ENCODE measurements around the gene NYAP2.

The NYAP2 gene

DNA sequence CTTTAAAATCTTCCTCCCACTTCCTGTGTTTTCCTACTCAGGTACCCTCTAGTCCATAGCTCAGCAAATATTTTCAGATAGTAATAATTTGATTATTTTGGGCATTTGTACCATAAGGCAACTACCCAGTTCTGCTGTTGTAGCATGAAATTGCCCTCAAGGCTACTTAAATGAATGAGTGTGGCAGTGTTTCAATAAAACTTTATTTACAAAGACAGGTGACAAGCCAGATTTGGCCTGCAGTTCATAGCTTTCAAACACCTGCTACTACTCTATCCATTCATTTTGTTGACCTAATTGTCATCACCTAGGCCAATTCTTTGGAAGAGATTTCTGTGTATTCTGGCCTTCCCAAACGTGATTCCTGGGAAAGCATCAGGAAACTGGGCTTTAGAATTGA is 28.9 kb downstream of the NYAP2 start:
- no peak for DNase-seq (ENCODE audit: low read depth)

DNA sequence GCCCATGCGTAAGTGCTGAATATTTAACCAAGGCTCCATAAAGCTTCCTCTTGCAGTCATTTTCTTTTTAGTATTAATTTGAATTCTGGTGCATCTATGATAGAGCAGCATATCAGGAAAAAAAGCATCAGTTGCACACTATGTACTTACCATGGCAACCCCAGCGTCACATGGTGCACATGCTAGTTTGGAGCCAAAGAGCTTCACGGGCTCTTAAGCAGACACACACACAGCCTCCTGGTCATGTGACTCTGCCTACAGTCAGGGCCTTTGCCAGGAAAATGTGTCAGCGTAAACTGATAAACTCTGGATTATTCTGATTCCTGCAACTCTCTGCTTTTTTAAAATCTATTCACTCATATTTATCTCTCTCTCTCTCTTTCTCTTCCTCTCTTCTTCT is 30.2 kb downstream of the NYAP2 start:
- DNase-seq (ENCODE audit: low read depth) = no peak

DNA sequence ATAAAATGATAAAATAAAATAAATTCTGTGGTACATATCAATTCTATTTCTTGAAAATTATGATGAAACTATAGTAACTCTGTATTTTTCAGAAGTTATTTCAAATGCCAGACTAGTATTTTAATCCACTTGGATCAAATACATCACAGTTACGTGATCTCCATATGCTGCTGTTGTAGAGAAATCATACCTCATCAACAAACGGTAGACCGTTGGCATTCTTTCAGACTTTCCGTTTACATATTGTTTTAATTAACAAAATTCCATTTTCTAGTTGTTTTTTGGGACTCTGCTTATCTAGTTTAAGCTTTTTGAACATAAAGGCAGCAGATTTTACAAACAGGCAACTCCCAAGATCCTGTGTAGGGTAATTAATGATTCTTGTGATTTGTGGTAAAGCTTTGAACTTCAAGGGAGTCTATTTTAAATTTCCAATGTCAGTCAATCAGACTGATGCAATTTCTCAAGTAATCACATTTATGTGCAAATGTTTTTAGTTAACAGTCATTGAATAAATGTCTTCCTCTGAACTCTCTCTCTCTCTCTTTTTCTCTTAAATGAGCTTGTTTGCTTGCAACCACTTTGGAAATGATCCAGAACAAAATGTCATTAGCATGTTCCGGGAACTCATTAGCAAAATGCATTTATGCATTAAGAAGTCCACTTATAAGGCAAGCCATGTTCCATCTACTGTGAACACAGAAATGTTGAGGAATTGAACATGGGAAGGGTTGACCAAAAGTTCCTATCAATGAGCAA is 31.8 kb downstream of the NYAP2 start:
- DNase-seq (ENCODE audit: low read depth) = no peak

DNA sequence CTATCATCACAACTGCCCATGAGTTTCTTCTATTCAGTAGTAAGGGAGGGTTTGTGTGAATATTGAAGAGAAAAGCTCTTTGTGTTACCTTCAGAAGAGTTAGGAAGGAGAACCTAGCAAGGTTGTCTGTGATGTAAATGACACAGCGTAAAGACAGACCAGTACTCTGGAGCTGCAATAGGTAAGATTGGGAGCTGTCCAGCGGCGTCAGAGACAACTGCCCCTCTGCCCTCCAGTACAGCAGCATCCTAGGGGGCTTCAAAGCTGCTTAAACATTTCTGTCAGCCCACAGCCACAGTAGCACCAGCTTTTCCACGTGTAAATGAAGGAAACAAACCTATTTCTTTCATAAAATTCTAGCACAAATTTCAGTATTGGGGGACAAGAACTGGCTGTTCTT is 34.5 kb downstream of the NYAP2 start:
- DNase-seq (ENCODE audit: low read depth) = no peak

DNA sequence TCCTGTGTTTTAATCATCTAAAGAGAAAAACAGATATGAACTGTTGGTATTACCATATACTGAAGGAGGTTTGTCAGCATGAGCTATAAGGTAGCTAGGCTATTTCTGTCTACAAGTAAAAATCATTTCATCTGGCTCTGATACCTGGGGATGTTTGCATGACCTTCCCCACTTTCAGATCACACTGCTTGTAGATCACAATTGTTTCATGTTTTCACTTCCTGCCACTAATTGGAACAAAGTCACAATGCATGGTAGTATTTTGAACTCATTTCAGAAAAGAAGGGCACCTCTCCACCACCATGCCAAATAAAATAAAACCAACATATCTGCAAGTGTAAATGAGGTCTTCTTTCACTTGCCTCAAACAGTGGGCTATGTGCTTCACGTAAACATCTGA is 37.8 kb downstream of the NYAP2 start:
- DNase-seq (ENCODE audit: low read depth) = no peak

DNA sequence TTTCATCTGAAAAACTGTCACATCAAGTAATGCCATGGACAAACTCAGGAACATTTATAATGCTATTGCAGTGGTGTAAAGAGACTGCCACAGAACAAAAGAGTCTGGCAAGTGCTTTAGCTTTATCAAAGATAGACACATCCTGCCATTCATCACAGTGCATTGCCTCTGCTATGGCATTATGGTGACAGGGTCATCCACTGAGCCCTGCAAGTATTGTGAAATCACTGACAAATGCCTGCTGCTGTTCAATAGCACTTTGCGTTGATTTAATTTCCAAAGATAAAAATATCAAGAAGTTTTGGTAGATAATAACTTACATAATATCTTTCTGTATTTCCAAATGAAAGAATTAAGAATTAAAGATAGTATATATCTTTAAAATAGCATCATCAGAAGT is 38.7 kb downstream of the NYAP2 start:
- no peak for DNase-seq (ENCODE audit: low read depth)

DNA sequence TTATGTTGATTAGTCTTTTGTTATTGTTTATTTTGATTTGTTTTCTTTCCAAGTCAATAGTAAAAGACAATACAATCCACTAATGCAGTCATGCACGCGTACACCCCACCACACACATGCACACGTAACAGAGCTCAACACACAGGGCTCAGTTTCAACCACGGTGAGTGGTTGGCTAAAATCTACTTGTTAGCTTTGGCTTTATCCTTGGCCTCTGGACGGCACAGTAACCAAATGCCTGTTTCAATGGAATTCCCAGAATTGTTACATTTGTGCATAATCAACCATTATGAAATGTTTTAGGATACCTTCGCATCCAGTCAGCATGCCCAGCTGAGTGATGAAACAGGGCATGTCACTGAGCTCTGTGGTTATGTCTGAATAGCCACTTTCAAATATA is 53.2 kb downstream of the NYAP2 start:
- no peak for DNase-seq (ENCODE audit: low read depth)

DNA sequence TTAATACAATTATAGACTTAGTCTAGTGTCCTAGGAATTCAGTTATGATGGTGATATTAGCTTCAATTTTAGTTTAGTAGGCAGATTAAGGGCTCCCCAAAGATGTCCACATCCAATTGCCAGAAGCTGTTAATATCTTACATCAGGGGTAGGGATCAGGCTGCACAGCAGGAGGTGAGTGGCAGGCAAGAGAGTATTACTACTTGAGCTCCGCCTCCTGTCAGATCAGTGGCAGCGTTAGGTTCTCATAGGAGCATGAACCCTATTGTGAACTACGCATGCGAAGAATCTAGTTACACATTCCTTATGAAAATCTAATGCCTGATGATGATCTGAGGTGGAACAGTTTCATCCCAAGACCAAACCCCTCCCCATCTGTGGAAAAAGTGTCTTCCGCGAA is 54.9 kb downstream of the NYAP2 start:
- DNase-seq (ENCODE audit: low read depth) = no peak

DNA sequence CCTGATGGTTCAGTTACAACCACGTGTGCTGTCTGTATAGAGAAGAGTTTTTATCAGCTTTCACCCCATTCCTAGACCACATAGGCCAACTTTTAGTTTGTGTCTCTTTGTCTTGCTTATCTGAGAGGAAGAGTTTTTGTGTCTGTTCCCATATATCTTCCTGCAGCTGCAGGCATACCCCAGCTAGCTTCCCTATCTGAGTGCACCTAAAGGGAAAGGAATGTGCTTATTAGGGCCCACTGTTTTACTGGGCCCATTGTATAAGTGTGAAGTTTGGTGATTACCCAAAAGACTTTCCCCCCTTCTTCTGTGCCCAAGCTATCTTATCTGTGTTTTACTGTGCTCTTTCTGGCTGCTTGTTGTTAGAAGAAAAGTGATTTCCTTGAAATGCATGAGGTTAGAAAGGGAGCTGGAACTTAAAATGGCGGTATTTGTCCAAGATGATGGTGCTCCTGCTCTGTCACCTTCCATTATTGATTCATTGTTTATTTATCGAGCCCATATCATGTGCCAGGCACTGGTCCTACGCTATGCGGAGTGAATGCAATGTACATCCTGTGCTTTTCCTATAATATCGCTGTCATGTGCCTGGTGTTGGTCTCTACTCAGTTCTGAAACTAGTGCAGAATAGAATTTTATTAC is 57.2 kb downstream of the NYAP2 start:
- DNase-seq (ENCODE audit: low read depth) = no peak

DNA sequence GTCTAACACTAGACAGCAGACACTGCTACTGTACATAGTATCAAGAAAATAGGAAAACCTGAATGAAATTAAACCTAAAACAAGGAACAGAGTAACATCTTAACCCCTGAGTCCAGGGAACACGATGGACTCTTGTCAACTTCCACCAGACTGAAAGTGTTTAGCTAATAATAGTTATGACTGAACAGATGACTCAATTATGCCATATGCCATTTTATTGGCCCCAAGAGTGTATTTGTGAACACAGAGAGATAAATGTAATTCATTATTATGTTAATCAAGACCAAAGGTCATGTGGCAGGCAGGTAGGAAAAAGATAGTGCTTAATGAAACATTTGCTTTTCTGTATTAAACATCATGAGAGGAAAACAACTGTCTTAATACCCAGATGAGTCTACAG is 58.0 kb downstream of the NYAP2 start:
- no peak for DNase-seq (ENCODE audit: low read depth)

DNA sequence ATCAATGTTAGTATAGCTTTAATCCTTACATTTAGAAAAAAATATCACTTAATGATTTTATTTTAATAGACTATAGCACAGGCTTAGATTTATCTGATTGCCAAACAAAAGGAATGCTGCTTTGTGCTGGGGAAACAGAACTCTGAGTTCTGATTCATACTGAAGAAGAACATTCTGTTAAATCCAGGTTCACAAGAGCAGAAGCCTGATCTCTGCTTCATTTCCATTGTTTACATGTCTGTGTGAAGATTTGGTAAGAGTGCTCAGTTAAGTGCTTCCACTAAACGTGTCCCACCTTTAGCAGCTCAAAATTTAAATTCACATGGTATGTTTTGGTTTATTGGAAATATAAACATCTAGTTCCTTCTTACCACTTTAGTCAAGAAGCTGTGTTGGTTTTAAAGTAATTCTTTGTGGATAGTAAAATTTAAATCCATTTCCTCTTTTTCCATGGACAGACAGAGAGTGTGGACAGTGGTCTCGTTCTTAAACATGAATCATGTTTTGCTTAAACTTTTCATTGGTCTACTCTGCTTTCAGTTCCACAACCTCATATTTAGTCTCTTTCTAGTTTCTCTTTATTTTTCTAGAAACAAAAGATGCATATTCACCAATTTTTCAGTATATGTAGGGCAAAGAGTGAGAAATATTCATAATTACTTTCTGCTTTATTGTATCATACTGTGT is 59.1 kb downstream of the NYAP2 start:
- no peak for DNase-seq (ENCODE audit: low read depth)

DNA sequence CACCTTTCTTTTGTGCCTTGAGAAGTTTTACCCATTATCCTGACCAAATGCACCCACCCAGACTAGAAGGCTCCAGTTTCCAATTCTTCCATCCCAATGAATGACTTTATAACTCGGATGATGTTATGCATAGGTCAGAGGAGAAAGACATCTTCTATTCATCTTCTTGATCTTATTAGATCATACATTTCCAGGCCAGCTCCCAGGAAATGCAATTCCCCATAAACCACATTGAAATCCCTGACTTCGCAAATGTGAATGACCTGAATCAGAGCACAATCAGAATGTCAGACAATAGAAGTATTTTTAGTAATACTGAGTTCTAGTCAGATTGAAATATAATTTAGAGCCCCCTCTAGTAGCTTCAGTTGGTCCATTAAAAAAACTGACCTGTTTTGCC is 62.9 kb downstream of the NYAP2 start:
- no peak for DNase-seq (ENCODE audit: low read depth)

DNA sequence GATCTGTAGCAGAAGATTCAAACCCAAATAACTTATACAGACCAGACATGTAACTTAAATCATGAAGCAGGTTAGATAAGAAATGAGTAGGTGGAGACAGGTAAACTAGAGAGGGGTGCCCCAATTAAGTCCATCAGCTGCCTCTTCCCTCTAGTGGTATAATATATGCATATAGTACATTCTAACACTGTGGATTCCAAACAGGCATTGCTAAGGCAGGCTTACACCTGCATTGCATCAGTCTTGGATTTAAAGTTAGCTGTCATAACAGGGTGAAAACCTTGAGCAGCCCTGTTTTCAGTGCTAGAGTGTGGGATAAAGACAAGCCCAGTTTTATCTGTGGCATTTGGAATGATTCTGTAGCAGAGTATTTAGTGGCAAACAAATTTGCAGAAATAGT is 63.4 kb downstream of the NYAP2 start:
- no peak for DNase-seq (ENCODE audit: low read depth)

DNA sequence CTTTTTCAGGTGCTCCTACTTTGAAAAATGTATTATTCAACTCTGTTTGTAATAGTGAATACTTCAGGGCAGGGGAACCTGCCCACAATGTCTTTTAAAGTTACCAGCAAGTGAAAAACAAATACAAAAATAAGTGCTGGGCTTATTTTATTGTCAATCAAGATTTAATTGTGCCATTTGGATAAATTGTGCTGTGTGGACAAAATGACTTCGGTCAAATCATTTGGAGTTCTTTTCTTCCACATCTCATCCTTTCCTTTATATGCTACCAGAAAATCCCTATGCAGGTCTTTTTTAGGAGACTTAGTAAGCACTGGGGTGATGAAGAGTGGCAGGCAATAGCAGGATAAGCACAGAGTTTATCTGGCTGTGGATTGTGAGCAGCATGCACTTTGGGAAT is 63.9 kb downstream of the NYAP2 start:
- no peak for DNase-seq (ENCODE audit: low read depth)

DNA sequence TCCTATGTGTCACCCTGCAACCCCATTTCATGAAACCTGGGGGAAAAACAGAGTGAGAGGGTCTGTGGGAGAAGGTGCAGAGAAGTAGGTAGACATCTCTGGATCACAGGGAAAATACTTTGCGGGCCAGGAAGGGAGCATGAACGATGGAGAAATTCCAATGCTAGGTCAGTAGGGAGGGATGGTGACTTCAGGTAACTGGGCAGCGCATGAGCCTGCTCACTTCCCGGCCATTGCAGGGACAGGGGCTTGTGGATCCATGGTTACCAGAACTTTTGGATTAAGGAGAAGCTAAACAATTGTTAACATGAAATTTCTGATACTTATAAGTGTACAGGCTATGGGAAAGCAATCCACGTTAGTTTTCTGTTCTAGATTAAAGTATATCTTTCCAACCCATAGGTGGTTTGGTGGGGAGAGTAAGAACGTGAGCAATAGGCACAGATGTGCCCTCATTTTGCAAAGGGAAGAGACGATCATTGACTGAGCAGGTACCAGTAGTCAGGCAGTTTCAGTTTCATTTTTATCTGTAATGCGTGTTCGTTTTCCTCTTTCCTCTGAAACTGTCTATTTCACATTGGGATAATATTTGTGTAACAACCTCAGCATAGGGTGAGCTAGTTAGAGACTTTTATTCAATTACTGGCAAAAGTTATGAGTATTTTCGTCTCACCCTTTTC is 65.0 kb downstream of the NYAP2 start:
- DNase-seq (ENCODE audit: low read depth) = no peak

DNA sequence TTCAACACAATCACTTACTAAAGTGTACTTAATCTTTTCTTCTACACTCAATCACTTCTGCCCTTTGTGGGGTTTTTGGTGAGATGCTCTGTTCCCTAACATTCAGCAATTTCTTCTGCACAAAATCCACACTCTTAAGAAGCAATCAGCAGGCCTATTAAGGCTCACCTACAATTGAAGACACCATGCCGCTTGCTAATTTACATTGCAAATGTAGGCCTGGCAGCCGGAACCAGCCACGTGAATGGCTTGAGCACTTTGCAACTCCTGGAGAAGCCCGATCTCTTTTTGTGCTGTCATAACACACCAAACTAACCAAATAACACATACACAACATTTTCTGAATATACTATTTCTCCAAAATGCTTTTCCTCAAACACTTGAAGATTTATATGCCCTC is 66.3 kb downstream of the NYAP2 start:
- no peak for DNase-seq (ENCODE audit: low read depth)

DNA sequence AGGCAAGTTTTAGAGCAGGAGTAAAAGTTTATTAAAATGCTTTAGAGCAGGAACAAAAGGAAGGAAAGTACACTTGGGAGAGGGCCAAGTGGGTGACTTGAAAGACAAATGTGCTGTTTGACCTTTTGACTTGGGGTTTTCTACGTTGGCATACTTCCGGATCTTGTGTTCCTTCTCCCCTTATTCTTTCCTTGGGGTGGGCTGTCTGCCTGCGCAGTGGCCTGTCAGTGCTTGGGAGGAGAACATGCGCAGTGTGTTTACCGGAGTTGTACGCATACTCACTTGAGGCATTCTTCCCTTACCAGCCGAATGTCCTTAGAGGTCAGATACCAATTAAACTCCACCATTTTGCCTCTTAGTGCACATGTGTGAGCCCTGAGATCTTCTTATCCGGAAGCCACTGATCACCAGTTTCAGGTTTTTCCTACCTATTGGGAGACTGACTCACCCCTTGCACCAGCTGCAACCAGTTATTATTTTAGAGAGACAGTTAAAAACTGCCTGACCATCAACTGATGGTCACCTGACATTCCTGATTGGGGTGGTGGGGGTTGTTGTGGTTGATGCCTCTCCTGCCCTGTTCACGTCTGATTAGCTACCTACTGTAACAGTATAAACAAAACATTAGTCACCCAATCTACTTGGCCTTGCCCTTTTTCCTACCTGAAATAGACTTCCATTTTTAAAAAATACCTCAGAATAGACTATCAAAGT is 67.5 kb downstream of the NYAP2 start:
- no peak for DNase-seq (ENCODE audit: low read depth)

DNA sequence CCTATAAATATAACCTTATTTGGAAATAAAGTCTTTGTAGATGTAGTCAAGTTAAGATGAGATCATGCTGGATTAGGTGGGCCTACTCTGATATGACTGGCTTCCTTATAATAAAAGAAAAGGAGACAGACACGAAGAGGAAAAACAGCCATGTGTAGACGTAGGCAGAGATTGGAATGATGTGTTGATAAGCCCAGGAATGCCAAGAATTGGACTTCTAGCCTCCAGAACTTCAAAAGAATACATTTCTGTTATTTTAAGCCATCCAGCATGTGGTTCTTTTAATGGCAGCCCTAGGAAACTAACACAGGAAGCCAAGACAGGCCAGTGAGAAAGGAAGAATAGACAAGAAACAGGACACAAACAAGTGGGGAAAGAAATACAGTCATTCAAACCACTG is 68.6 kb downstream of the NYAP2 start:
- DNase-seq (ENCODE audit: low read depth) = no peak

DNA sequence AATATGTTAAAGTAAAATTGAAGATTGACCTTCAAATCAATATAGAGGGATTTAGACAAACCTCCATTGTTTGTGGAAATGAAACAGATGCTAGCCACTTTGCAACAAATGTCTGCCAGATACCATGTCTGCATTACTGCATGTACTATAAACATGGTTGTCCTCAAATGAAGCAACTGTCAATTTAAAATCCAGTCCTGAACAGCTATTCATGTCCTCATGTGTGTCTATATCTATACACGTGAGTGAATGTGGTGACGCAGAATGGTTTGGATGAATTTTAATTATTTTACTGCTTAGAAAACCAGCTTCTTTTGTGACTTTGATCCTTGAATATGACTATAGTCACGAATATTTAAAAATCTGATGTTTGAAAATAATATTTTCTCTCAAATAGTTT is 71.5 kb downstream of the NYAP2 start:
- DNase-seq (ENCODE audit: low read depth) = no peak

DNA sequence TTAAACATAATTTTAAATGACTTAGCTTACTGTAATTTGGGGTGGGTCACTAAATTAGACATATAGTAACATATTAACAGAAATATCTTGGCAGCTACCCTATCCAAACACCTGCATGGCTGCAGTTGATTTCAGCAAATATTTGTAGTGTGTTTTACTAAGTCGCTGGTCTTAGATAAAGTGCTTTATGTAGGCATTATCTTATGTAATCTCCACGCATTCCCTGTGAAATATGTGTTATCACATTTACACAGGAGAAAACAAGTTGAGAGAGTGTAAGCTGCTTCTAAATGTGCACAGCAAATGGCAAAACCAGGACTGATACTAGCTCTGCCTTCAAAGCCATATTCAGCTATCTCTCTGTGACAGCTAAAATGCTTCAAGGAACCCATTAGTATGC is 72.0 kb downstream of the NYAP2 start:
- DNase-seq (ENCODE audit: low read depth) = no peak

DNA sequence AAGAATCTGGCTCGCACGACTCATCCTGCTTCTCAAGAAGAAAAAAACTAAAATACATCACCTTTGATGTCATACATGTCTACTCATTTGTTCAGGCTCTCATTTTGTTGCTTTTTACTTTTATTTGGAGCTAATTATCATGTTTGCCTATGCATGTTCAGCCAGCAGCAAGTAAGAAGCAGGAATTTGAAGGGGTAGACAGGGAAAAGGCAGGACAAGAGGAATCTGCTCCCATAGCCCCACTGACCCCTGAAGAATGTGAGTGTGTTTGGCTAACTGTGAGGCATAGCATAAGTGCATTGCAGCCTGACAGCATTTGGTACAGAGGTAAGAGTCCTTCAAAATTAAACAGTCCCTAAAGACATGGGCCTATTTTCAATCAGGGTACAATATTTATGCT is 72.7 kb downstream of the NYAP2 start:
- DNase-seq (ENCODE audit: low read depth) = no peak

DNA sequence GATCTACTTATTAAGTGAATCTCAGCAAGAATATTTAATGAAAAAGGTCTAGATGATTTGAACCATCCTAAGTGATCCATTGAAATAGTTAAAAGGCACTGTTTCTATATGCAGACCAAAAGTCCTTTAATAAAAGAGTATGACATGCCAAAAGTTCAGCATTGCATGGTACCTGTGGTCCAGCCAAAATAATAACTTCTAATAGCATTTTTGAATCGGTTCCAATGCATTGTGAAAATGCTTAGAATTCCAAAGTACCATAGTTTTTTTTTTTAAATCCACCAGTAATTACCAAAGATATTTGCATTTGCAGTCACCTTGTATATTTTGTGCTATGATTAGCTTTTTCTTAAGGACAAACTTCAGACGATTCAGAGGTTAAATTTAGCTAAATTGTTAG is 79.9 kb downstream of the NYAP2 start:
- DNase-seq (ENCODE audit: low read depth) = no peak
